Nephron (organoid): ENCODE results near the gene COX4I2.

Experiments
- H3K27ac Mint-ChIP-seq, 3 experiments: 2 replicates each; pipeline ENCODE4 v1.8.0; 2020; ENCODE audit warnings: mixed read lengths in 3 of 3, mild to moderate bottlenecking in 2 of 3, moderate library complexity in 1 of 3
- H3K27me3 Mint-ChIP-seq: 2 replicates; pipeline ENCODE4 v1.8.0; 2021; ENCODE audit warnings: low read depth, mild to moderate bottlenecking, moderate library complexity, mixed read lengths
- H3K36me3 Mint-ChIP-seq: 2 replicates; pipeline ENCODE4 v1.8.0; 2020; ENCODE audit warnings: low read depth, mixed read lengths
- H3K4me1 Mint-ChIP-seq: 2 replicates; pipeline ENCODE4 v1.8.0; 2020; ENCODE audit warnings: mixed read lengths
- H3K4me3 Mint-ChIP-seq, 3 experiments: 2 replicates each; pipeline ENCODE4 v1.8.0; 2020; ENCODE audit warnings: mild to moderate bottlenecking in 3 of 3, mixed read lengths in 3 of 3, moderate library complexity in 2 of 3
- H3K9me3 Mint-ChIP-seq: 2 replicates; pipeline ENCODE4 v1.8.0; 2020; ENCODE audit warnings: mixed read lengths
- TF ChIP-seq, protein P1 (sequence below), 3 experiments: fragments of 200-600 bp; sonication (generic); IDR thresholded peaks; one replicate each; pipeline ENCODE4 v1.5.0; 2021; ENCODE audit warnings: antibody characterized with exemption in 3 of 3; ENCODE audit not compliant: unreplicated experiment in 3 of 3

COX4I2 gene

DNA sequence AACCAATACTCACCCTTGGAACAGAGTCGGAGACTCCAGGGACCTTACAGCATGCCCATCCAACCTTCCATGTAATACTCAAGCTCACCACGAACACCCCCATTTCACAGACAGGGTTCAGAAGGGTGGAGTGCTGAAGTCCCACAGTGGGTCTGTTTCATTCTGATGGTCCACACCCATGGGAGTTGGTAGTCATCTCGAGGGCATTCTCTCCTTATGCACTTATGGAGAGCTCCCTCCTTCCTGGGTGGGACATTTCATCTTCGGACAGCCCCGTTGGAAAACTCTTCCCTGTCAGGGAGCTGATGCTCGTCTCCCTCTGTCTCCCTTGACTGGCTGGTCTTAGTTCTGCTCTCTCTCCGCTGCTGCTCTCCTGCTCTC lies 38.9 kb downstream of the COX4I2 start:
- no peaks in the 10 kb centered on the region for H3K27me3 Mint-ChIP-seq
- peaks cover 18% of the 10 kb centered on the region for H3K36me3 Mint-ChIP-seq
- no peak overlapping the region for H3K27ac Mint-ChIP-seq
- no peaks in the 10 kb centered on the region for H3K9me3 Mint-ChIP-seq
- TF ChIP-seq, protein P1, sequence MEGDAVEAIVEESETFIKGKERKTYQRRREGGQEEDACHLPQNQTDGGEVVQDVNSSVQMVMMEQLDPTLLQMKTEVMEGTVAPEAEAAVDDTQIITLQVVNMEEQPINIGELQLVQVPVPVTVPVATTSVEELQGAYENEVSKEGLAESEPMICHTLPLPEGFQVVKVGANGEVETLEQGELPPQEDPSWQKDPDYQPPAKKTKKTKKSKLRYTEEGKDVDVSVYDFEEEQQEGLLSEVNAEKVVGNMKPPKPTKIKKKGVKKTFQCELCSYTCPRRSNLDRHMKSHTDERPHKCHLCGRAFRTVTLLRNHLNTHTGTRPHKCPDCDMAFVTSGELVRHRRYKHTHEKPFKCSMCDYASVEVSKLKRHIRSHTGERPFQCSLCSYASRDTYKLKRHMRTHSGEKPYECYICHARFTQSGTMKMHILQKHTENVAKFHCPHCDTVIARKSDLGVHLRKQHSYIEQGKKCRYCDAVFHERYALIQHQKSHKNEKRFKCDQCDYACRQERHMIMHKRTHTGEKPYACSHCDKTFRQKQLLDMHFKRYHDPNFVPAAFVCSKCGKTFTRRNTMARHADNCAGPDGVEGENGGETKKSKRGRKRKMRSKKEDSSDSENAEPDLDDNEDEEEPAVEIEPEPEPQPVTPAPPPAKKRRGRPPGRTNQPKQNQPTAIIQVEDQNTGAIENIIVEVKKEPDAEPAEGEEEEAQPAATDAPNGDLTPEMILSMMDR (IDR thresholded peaks at IDR 0.05; ENCODE audit: unreplicated experiment in 3 of 3), result no peak
- H3K4me1 Mint-ChIP-seq, result peaks cover 67% of the 10 kb centered on the region
- H3K4me3 Mint-ChIP-seq, result no peak overlapping the region

DNA sequence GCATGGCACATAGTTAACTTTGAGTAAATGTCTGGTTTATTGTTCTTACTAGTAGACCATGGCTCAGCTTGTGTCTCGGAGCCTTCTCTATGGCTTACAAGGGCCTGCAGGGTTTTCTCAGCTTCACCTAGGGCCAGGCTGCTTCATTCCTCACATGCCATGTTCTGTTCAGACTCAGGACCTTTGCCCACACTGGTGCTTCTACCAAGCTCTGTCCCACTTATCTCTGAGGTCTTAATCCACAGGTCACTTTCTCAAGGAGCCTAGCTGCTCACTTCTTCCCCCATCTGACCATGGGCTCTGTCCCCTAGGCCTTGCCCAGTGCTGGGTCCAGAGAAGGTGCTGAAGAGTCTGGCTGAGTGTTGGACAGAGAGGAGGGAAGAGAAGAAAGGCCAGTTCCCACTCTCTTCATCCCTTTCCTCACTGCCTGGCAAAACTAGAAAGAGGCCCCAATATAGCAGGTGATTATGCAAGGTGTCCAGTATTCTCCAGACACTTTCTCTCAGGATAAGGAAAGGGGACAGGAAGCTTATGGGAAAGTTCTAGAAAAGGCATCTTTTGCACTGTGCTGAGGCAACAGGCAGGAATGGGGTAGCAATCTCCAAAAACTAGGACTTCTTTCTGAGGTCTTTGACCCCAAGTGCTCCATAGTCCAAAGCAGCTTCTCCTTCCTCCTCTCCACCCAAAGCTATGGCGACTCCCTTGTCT lies 40.0 kb downstream of the COX4I2 start:
- H3K4me1 Mint-ChIP-seq, result peaks cover 67% of the 10 kb centered on the region
- peaks cover 18% of the 10 kb centered on the region for H3K36me3 Mint-ChIP-seq
- TF ChIP-seq, protein P1 (IDR thresholded peaks at IDR 0.05; ENCODE audit: unreplicated experiment in 3 of 3), result no peak
- H3K4me3 Mint-ChIP-seq, result no peak overlapping the region
- H3K27me3 Mint-ChIP-seq, result no peaks in the 10 kb centered on the region
- H3K27ac Mint-ChIP-seq, result peak overlapping the region; percentile 54 to 86 (median 73)
- H3K9me3 Mint-ChIP-seq, result no peaks in the 10 kb centered on the region

DNA sequence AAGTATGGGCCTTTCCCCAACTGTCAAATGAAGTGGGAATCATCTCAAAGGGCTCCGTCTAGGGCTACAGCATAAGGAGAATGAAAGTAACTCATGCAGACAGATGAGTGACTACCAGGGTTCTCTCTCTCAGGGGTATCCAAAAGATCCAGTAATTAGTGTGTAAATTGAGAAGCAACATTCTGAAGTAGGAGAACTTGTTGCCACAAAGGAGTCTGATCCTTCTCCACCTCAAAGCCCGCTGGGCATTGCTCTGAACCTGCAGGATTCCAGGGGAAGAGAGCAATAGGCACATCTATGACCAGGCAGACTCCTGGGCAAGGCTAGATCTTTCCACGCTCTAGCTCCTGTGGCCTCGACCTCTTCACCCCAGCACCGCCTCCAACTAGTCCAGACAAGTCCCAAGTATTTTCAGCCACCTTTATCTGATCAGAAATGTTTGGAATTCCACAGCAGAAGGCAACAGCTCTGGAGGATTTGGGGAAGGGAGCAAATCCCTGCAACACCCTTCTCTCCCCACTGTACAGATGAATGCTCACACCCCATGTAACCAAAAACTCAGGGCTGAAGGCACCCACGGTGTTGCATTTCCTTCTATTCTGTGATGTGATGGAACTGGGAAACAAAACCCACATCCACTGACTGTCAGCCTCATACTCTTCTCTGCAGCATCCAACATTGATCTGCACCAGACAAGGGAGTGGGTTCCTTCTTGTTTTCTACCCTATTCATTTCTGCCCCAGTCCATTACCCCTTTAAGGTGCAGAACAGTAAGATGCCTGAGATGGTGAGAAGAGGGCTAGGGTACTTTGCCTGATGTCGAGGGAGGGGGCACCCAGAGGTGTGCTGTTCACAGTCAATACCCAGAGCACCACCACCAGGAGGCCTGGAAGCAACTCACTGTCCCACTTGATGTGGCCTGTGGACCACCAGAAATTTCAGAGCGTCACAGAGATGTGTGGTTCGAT lies 41.0 kb downstream of the COX4I2 start:
- H3K4me1 Mint-ChIP-seq, result peaks cover 66% of the 10 kb centered on the region
- peak overlapping the region in 1 of 3 experiments; percentile 20 for H3K4me3 Mint-ChIP-seq
- H3K36me3 Mint-ChIP-seq, result peaks cover 18% of the 10 kb centered on the region

DNA sequence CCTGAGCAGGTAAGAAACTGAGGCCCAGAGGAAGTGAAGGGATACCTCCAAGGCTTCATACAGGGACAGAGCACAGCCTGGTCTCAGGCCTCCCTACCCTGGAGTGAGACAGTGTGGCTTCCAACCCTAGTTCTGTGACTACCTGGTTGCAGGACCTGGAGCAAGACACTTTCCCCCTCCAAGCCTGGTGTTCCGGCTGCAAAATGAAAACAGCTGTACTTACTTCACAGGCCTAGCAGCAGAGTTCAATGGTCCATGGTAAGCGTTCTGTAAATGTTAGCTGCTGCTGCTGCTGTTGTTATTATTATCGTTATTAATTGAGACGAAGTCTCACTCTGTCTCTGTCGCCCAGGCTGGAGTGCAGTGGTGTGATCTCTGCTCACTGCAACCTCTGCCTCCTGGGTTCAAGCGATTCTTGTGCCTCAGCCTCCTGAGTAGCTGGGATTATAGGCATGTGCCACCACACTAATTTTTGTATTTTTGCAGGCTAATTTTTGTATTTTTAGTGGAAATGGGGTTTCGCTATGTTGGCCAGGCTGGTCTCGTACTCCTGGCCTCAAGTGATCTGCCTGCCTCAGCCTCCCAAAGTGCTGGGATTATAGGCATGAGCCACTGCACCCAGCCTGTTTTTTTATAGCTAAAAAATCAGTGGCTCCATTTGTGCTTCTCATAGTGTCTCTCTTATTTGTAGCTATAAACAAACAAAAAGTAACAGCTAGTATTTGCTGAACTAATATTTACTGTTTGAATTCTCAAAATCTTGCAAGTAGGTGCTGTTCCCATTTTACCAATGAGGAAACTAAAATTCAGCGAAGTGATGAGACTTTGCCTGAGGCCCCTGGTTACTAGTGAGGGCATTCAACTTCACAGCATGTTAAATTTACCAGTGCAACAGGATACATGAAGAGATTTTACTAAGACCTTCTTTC lies 41.9 kb downstream of the COX4I2 start:
- no peaks in the 10 kb centered on the region for H3K27me3 Mint-ChIP-seq
- no peak overlapping the region for H3K4me3 Mint-ChIP-seq
- peak overlapping the region in 2 of 3 experiments; percentile 54 to 86 for H3K27ac Mint-ChIP-seq
- H3K4me1 Mint-ChIP-seq, result peaks cover 56% of the 10 kb centered on the region
- H3K36me3 Mint-ChIP-seq, result peaks cover 25% of the 10 kb centered on the region
- TF ChIP-seq, protein P1 (IDR thresholded peaks at IDR 0.05; ENCODE audit: unreplicated experiment in 3 of 3), result no peak
- no peaks in the 10 kb centered on the region for H3K9me3 Mint-ChIP-seq

More for the DNA sequence above, 41.0 kb downstream of the COX4I2 start:
- H3K27me3 Mint-ChIP-seq, result no peaks in the 10 kb centered on the region
- peak overlapping the region; percentile 48 to 86 (median 54) for H3K27ac Mint-ChIP-seq
- no peaks in the 10 kb centered on the region for H3K9me3 Mint-ChIP-seq
- TF ChIP-seq, protein P1 (IDR thresholded peaks at IDR 0.05; ENCODE audit: unreplicated experiment in 3 of 3), result no peak

DNA sequence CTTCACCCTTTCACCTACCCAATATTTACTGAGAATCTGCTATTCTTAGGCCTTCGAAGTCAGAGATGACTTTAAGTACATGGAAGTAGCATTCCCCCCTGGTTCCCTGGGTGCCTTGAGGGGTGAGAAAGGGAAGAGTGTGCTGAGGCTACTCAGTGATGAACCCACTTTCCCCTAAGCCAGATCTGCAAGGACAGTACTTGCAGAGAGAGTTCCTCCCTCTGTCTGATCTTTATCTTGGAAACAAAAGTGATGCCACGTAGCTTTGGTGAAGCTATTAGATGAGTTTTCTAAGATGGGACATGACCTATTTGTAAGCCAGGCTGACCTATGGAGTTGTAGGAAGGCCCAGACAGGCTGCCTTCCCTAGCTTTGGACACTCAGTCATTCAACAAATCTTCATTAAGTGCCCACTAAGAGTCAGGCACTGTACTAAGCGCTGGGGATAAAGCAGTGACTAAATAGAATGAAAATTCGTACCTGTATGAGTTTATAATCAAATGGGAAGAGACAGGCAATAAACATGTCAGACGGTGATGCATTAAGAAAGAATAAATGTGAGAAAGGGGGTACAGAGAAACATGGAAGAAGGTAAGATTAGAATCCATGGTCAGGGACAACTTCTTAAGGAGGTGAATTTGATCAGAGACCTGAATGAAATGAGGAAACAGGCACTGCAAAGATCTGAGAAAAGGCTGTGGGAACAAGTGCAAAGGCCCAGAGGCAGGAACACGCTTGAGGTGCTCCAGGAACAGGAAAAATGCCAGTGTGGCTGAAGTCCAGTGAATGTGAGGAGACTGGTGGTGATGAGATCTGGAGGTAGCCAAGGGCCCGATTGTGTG lies 42.8 kb downstream of the COX4I2 start:
- Mint-ChIP-seq H3K4me3 (no peak overlapping the region), H3K27me3 (no peaks in the 10 kb centered on the region), H3K4me1 (peaks cover 49% of the 10 kb centered on the region), H3K36me3 (peaks cover 23% of the 10 kb centered on the region), H3K9me3 (no peaks in the 10 kb centered on the region), H3K27ac (no peak overlapping the region)
- TF ChIP-seq, protein P1 (IDR thresholded peaks at IDR 0.05; ENCODE audit: unreplicated experiment in 3 of 3), result no peak
